LHCN-M2 (cell line): ENCODE results near the gene EPX. TPM values are rescaled to one million over a fixed set of nuclear protein-coding genes. Genes with fewer than 3 reads are reported as not detected.

Experiments used
- DNase-seq: peaks from one replicate; pipeline ENCODE4 v3.0.0-alpha.2; 2012; ENCODE audit warnings: low read depth
- total RNA-seq: library from RNA; depleted of rRNA; stranded (reverse); fragments of >200 nt; gene quantifications from 2 replicates; pipeline ENCODE4 v1.2.3, GENCODE V29; 2014; rRNA removed

EPX gene
- total RNA-seq, 1 experiment from 2014 or later = not detected

DNA sequence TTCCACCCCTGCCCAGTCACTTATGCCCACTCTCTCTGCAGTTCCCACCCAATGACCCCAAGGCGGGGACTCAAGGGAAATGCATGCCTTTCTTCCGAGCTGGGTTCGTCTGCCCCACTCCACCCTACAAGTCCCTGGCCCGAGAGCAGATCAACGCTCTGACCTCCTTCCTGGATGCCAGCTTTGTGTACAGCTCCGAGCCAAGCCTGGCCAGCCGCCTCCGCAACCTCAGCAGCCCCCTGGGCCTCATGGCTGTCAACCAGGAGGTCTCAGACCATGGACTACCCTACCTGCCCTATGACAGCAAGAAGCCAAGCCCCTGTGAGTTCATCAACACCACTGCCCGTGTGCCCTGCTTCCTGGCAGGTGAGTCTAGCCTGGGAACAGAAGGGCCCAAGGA, 59.6 kb downstream of the EPX start:
- DNase-seq = no peak

- no peak for DNase-seq
Measured at GRCh38 chr17:58253082-58253481, 60.6 kb downstream of the EPX start.

Other genes with a start within 250 kb of the EPX start
- gene CUEDC1, start 237.3 kb upstream of the EPX start, total RNA-seq = 22.9 and 29.6 TPM in 2 replicates
- gene VEZF1, start 204.5 kb upstream of the EPX start, total RNA-seq = 60.3 and 65.2 TPM in 2 replicates
- 373 and 386 TPM in 2 replicates for gene SRSF1, start 185.5 kb upstream of the EPX start, total RNA-seq
- 9.6 and 11.8 TPM in 2 replicates for gene DYNLL2, start 109.3 kb upstream of the EPX start, total RNA-seq
- not detected in 2 replicates for gene OR4D1, start 44.3 kb upstream of the EPX start, total RNA-seq
- gene OR4D2, start 25.7 kb upstream of the EPX start, total RNA-seq = not detected in 2 replicates
- 13.8 and 15.5 TPM in 2 replicates for gene MKS1, start 26.5 kb downstream of the EPX start, total RNA-seq
- gene LPO, start 45.9 kb downstream of the EPX start, total RNA-seq = not detected in 2 replicates
- not detected in 2 replicates for gene MPO, start 88.2 kb downstream of the EPX start, total RNA-seq
- gene TSPOAP1, start 136.1 kb downstream of the EPX start, total RNA-seq = 0.06 and 0.11 TPM in 2 replicates
- gene SUPT4H1, start 159.5 kb downstream of the EPX start, total RNA-seq = 46.0 and 65.7 TPM in 2 replicates
- gene RNF43, start 224.8 kb downstream of the EPX start, total RNA-seq = not detected in 2 replicates